Measurements from ENCODE around the gene EPDR1. TPM values are rescaled to one million over a fixed set of nuclear protein-coding genes. Genes with fewer than 3 reads are reported as not detected.

EPDR1 gene
- under 1 TPM; 0.54 to 0.87 TPM for total RNA-seq

GRCh38 chr7:37920305-37920848 is at the start of gene EPDR1:
EPDR1 (plus strand) TSS chr7:37920640; CDS start chr7:37920940, 300 bp downstream.
- peaks cover 65% of the 10 kb centered on the region for H3K27me3 Mint-ChIP-seq
- peak within 1 kb of the TSS; percentile 6 for H3K27ac Mint-ChIP-seq
- peaks cover 3% of the 10 kb centered on the region for H3K9me3 Mint-ChIP-seq
- ChIA-PET CTCF (interaction anchor here (1.4 kb wide), 1 partner anchor 13 kb away, joined by 3 read pairs; no protein-coding TSS in a partner anchor), POLR2A (no interaction called here)
- H3K4me3 Mint-ChIP-seq: peak within 1 kb of the TSS; percentile 66
- H3K36me3 Mint-ChIP-seq (ENCODE audit: low read depth): no peaks in the 10 kb centered on the region
- peaks cover 20% of the 10 kb centered on the region for H3K4me1 Mint-ChIP-seq
- peak; percentile 38 for DNase-seq

- Mint-ChIP-seq H3K4me1 (no peaks in the 10 kb centered on the region), H3K27ac (no peak overlapping the region), H3K9me3 (no peaks in the 10 kb centered on the region), H3K36me3 (ENCODE audit: low read depth) (no peaks in the 10 kb centered on the region), H3K27me3 (peaks cover 18% of the 10 kb centered on the region), H3K4me3 (no peak overlapping the region)
- no peak for DNase-seq
- POLR2A ChIA-PET: no interaction called here
- CTCF ChIA-PET: no interaction called here
Measured at GRCh38 chr7:37882086-37882485, 38.4 kb upstream of the EPDR1 start.

GRCh38 chr7:37893359-37893758 is 27.1 kb upstream of the EPDR1 start:
- Mint-ChIP-seq H3K27me3 (peaks cover 20% of the 10 kb centered on the region), H3K4me1 (no peaks in the 10 kb centered on the region), H3K36me3 (ENCODE audit: low read depth) (no peaks in the 10 kb centered on the region), H3K9me3 (no peaks in the 10 kb centered on the region), H3K4me3 (no peak overlapping the region), H3K27ac (no peak overlapping the region)
- CTCF ChIA-PET: no interaction called here
- POLR2A ChIA-PET: interaction anchor here (0.7 kb wide), 1 partner anchor 173 kb away, joined by 3 read pairs; no protein-coding TSS in a partner anchor
- DNase-seq: no peak

GRCh38 chr7:37894671-37895070 is 25.8 kb upstream of the EPDR1 start:
- H3K4me1 Mint-ChIP-seq: no peaks in the 10 kb centered on the region
- no peaks in the 10 kb centered on the region for H3K36me3 Mint-ChIP-seq (ENCODE audit: low read depth)
- DNase-seq: no peak
- ChIA-PET CTCF (no interaction called here), POLR2A (no interaction called here)
- H3K27ac Mint-ChIP-seq: no peak overlapping the region
- H3K27me3 Mint-ChIP-seq: peaks cover 20% of the 10 kb centered on the region
- H3K9me3 Mint-ChIP-seq: no peaks in the 10 kb centered on the region
- no peak overlapping the region for H3K4me3 Mint-ChIP-seq

- ChIA-PET POLR2A (no interaction called here), CTCF (no interaction called here)
- Mint-ChIP-seq H3K27me3 (peaks cover 12% of the 10 kb centered on the region), H3K4me1 (no peaks in the 10 kb centered on the region), H3K27ac (no peak overlapping the region), H3K9me3 (no peaks in the 10 kb centered on the region), H3K4me3 (no peak overlapping the region), H3K36me3 (ENCODE audit: low read depth) (no peaks in the 10 kb centered on the region)
- DNase-seq: no peak
Measured at GRCh38 chr7:37899712-37900247, 20.7 kb upstream of the EPDR1 start.

GRCh38 chr7:37901236-37901827 is 19.1 kb upstream of the EPDR1 start:
- no peak overlapping the region for H3K4me3 Mint-ChIP-seq
- POLR2A ChIA-PET: no interaction called here
- DNase-seq: no peak
- no peaks in the 10 kb centered on the region for H3K36me3 Mint-ChIP-seq (ENCODE audit: low read depth)
- peaks cover 16% of the 10 kb centered on the region for H3K27me3 Mint-ChIP-seq
- no peaks in the 10 kb centered on the region for H3K4me1 Mint-ChIP-seq
- no peak overlapping the region for H3K27ac Mint-ChIP-seq
- no peaks in the 10 kb centered on the region for H3K9me3 Mint-ChIP-seq
- CTCF ChIA-PET: interaction anchor here (0.9 kb wide), 1 partner anchor 10 kb away, joined by 3 read pairs; no protein-coding TSS in a partner anchor

GRCh38 chr7:37901890-37902524 is 18.4 kb upstream of the EPDR1 start:
- no peaks in the 10 kb centered on the region for H3K4me1 Mint-ChIP-seq
- H3K4me3 Mint-ChIP-seq: no peak overlapping the region
- H3K27ac Mint-ChIP-seq: no peak overlapping the region
- POLR2A ChIA-PET: no interaction called here
- no peak for DNase-seq
- peaks cover 19% of the 10 kb centered on the region for H3K27me3 Mint-ChIP-seq
- CTCF ChIA-PET: interaction anchor here (0.9 kb wide), 1 partner anchor 9 kb away, joined by 3 read pairs; no protein-coding TSS in a partner anchor
- H3K36me3 Mint-ChIP-seq (ENCODE audit: low read depth): no peaks in the 10 kb centered on the region
- H3K9me3 Mint-ChIP-seq: no peaks in the 10 kb centered on the region

GRCh38 chr7:37908221-37908788 is 12.1 kb upstream of the EPDR1 start:
- no peak overlapping the region for H3K4me3 Mint-ChIP-seq
- POLR2A ChIA-PET: no interaction called here
- H3K4me1 Mint-ChIP-seq: no peaks in the 10 kb centered on the region
- no peak for DNase-seq
- peaks cover 43% of the 10 kb centered on the region for H3K27me3 Mint-ChIP-seq
- H3K36me3 Mint-ChIP-seq (ENCODE audit: low read depth): no peaks in the 10 kb centered on the region
- H3K27ac Mint-ChIP-seq: no peak overlapping the region
- H3K9me3 Mint-ChIP-seq: no peaks in the 10 kb centered on the region
- CTCF ChIA-PET: interaction anchor here (1.0 kb wide), 1 partner anchor 12 kb away, joined by 3 read pairs; the partner anchor contains the start of gene EPDR1

- ChIA-PET POLR2A (no interaction called here), CTCF (no interaction called here)
- Mint-ChIP-seq H3K9me3 (no peaks in the 10 kb centered on the region), H3K36me3 (ENCODE audit: low read depth) (no peaks in the 10 kb centered on the region), H3K4me1 (peaks cover 10% of the 10 kb centered on the region), H3K27ac (no peak overlapping the region), H3K27me3 (peaks cover 56% of the 10 kb centered on the region), H3K4me3 (no peak overlapping the region)
- DNase-seq: no peak
Measured at GRCh38 chr7:37912756-37913155, 7.7 kb upstream of the EPDR1 start.

- Mint-ChIP-seq H3K27ac (no peak overlapping the region), H3K9me3 (no peaks in the 10 kb centered on the region), H3K36me3 (ENCODE audit: low read depth) (no peaks in the 10 kb centered on the region), H3K4me3 (no peak overlapping the region), H3K27me3 (peaks cover 79% of the 10 kb centered on the region), H3K4me1 (peaks cover 14% of the 10 kb centered on the region)
- ChIA-PET CTCF (no interaction called here), POLR2A (no interaction called here)
- DNase-seq: no peak
Measured at GRCh38 chr7:37915438-37915837, 5.0 kb upstream of the EPDR1 start.

GRCh38 chr7:37916017-37916672 is 4.3 kb upstream of the EPDR1 start:
- CTCF ChIA-PET: interaction anchor here (1.4 kb wide), 1 partner anchor 419 kb away, joined by 4 read pairs; no protein-coding TSS in a partner anchor
- no peak for DNase-seq
- Mint-ChIP-seq H3K27ac (no peak overlapping the region), H3K9me3 (no peaks in the 10 kb centered on the region), H3K27me3 (peaks cover 75% of the 10 kb centered on the region), H3K36me3 (ENCODE audit: low read depth) (no peaks in the 10 kb centered on the region), H3K4me3 (peak overlapping the region; percentile 38), H3K4me1 (peaks cover 16% of the 10 kb centered on the region)
- POLR2A ChIA-PET: no interaction called here

- Mint-ChIP-seq H3K27ac (no peak within 1 kb of the TSS), H3K9me3 (no peaks in the 10 kb centered on the region), H3K27me3 (peaks cover 77% of the 10 kb centered on the region), H3K4me3 (peak within 1 kb of the TSS; percentile 38), H3K36me3 (ENCODE audit: low read depth) (no peaks in the 10 kb centered on the region), H3K4me1 (peaks cover 20% of the 10 kb centered on the region)
- ChIA-PET POLR2A (no interaction called here), CTCF (interaction anchor here (1.0 to 1.8 kb wide), 3 partner anchors 11 to 419 kb away, joined by 3 to 5 read pairs (median 4); no protein-coding TSS in a partner anchor)
- no peak for DNase-seq
Measured at GRCh38 chr7:37916673-37917660, 3.5 kb upstream of the EPDR1 start, which contains the start of gene SFRP4. SFRP4 (minus strand) TSS chr7:37916817; CDS start chr7:37916537, 280 bp downstream.
